HepG2 (cell line): Measurements from ENCODE around the gene ADAMTSL3. TPM values are rescaled to one million over a fixed set of nuclear protein-coding genes. Genes with fewer than 3 reads are reported as not detected.

ENCODE experiments used
- ATAC-seq: fragments of 200-7000 bp; cut with Tn5 transposase; 3 replicates; pipeline ENCODE4 v1.9.1; 2020; ENCODE audit warnings: mild to moderate bottlenecking, moderate library complexity
- BruUV-seq: library from RNA; stranded (reverse); fragments of 400-500 nt; replicated peaks from 2 replicates; lab custom pipeline; 2021; lab: Mats Ljungman, UMichigan
- CTCF ChIA-PET: fragments of 300-600 bp; formaldehyde crosslinking; extraction: SDS; loops from one replicate; lab custom pipeline; 2021; ENCODE audit warnings: low total read pairs, inconsistent platforms, low intra/inter-chr PET ratio; lab: Yijun Ruan, JAX
- POLR2A ChIA-PET: fragments of 350-600 bp; sonication (Branson Sonifier 250); formaldehyde crosslinking; loops from one replicate; lab custom pipeline; 2020; ENCODE audit warnings: antibody characterized with exemption, inconsistent platforms; lab: Yijun Ruan, JAX
- DNase-seq: peaks from one replicate; pipeline ENCODE4 v3.0.0-alpha.2; 2015; ENCODE audit warnings: low spot score
- FAIRE-seq: peaks from 3 replicates; lab custom pipeline; 2011; peaks lifted over from hg19 to GRCh38; lab: Jason Lieb, UNC
- H2AFZ ChIP-seq: one replicate; pipeline ENCODE4 v1.6.1; 2011; ENCODE audit warnings: low read length, inconsistent platforms
- H3K27ac ChIP-seq: fragments of 300-600 bp; 3 replicates; pipeline ENCODE4 v1.8.0; 2011; ENCODE audit warnings: mixed run types, mild to moderate bottlenecking, mixed read lengths, low read length, inconsistent platforms; ENCODE audit not compliant: insufficient read depth; ENCODE audit errors: extremely low read length
- H3K27me3 ChIP-seq, 2 experiments: fragments of 200-600 bp in 1 of 2; 2 replicates in 1 of 2; 3 replicates in 1 of 2; pipeline versions ENCODE4 v1.6.0 to v1.8.0; 2011; ENCODE audit warnings: low read length in 2 of 2, mild to moderate bottlenecking in 2 of 2, moderate library complexity in 2 of 2, inconsistent platforms in 1 of 2; ENCODE audit not compliant: insufficient read depth in 2 of 2, control insufficient read depth in 1 of 2
- H3K36me3 ChIP-seq, 2 experiments: fragments of 200-600 bp in 1 of 2; replicated peaks in 1 of 2; 2 replicates in 1 of 2; 3 replicates in 1 of 2; pipeline versions ENCODE4 v1.5.1 to v1.8.0; 2011; ENCODE audit warnings: low read length in 2 of 2, inconsistent platforms in 1 of 2; ENCODE audit not compliant: insufficient read depth in 2 of 2, control insufficient read depth in 1 of 2
- H3K4me1 ChIP-seq: 2 replicates; pipeline ENCODE4 v1.5.1; 2012; ENCODE audit warnings: low read length, inconsistent platforms; ENCODE audit not compliant: insufficient read depth
- H3K4me2 ChIP-seq: 2 replicates; pipeline ENCODE4 v1.6.0; 2011; ENCODE audit warnings: low read depth, low read length, inconsistent platforms
- H3K4me3 ChIP-seq, 3 experiments: fragments of 200-600 bp in 1 of 3; sonication (generic), shearing (Covaris generic) in 1 of 3; replicated peaks in 1 of 3; 2 replicates each; pipeline ENCODE4 v1.5.1; 2011 to 2016; ENCODE audit warnings: low read length in 3 of 3, inconsistent platforms in 2 of 3, low read depth in 2 of 3, mild to moderate bottlenecking in 2 of 3, control low read depth in 1 of 3, mixed read lengths in 1 of 3; ENCODE audit not compliant: insufficient read depth in 1 of 3
- H3K79me2 ChIP-seq: one replicate; pipeline ENCODE4 v1.6.1; 2011; ENCODE audit warnings: low read length, inconsistent platforms; ENCODE audit not compliant: insufficient read depth
- H3K9ac ChIP-seq: 2 replicates; pipeline ENCODE4 v1.6.0; 2011; ENCODE audit warnings: mild to moderate bottlenecking, low read depth, low read length, inconsistent platforms; ENCODE audit not compliant: insufficient read depth
- H3K9me3 ChIP-seq: 2 replicates; pipeline ENCODE4 v1.5.1; 2012; ENCODE audit warnings: mild to moderate bottlenecking, low read length
- H4K20me1 ChIP-seq: 2 replicates; pipeline ENCODE4 v1.6.0; 2011; ENCODE audit warnings: inconsistent platforms, mild to moderate bottlenecking, low read length, moderate library complexity; ENCODE audit not compliant: insufficient read depth
- ATF7 ChIP-seq, 2 experiments: fragments of 450-650 bp in 1 of 2; sonication (generic) in 1 of 2; formaldehyde crosslinking in 1 of 2; IDR thresholded peaks; 2 replicates each; pipeline versions ENCODE4 v1.4.0 to v1.6.1; 2016 to 2020; ENCODE audit warnings: antibody characterized with exemption in 1 of 2, mild to moderate bottlenecking in 1 of 2, missing genetic modification reagents in 1 of 2
- IRF2 ChIP-seq: IDR thresholded peaks from 2 replicates; pipeline ENCODE4 v1.6.1; 2018; ENCODE audit warnings: missing genetic modification reagents, missing compliant biosample characterization
- MAFF ChIP-seq: IDR thresholded peaks from 2 replicates; pipeline ENCODE4 v1.6.1; 2011; ENCODE audit warnings: low read depth, low read length, improper control_type of control experiment
- NR2F1 ChIP-seq, 2 experiments: fragments of 450-650 bp in 1 of 2; formaldehyde crosslinking in 1 of 2; IDR thresholded peaks; 2 replicates each; pipeline versions ENCODE4 v1.5.0 to v1.6.1; 2016 to 2020; ENCODE audit warnings: mild to moderate bottlenecking in 1 of 2, missing compliant biosample characterization in 1 of 2, missing genetic modification reagents in 1 of 2, moderate library complexity in 1 of 2
- PLRG1 ChIP-seq: fragments of 450-650 bp; conservative IDR thresholded peaks from 2 replicates; pipeline ENCODE4 v1.6.1; 2016
- SETDB1 ChIP-seq: sonication (generic); formaldehyde crosslinking; IDR thresholded peaks from 2 replicates; pipeline ENCODE4 v1.5.1; 2020; ENCODE audit warnings: missing genetic modification reagents, mild to moderate bottlenecking, borderline replicate concordance
- STAT5B ChIP-seq: sonication (generic); formaldehyde crosslinking; IDR thresholded peaks from 2 replicates; pipeline ENCODE4 v1.4.0; 2020; ENCODE audit warnings: missing genetic modification reagents
- ZFP62 ChIP-seq: sonication (generic); formaldehyde crosslinking; IDR thresholded peaks from 2 replicates; pipeline ENCODE4 v1.4.0; 2020; ENCODE audit warnings: missing genetic modification reagents
- ZFP90 ChIP-seq: sonication (generic); formaldehyde crosslinking; IDR thresholded peaks from 2 replicates; pipeline ENCODE4 v1.8.0; 2022; ENCODE audit warnings: missing genetic modification reagents, mild to moderate bottlenecking, inconsistent platforms, borderline replicate concordance
- ZNF263 ChIP-seq: sonication (generic); formaldehyde crosslinking; IDR thresholded peaks from 2 replicates; pipeline ENCODE4 v1.4.0; 2020; ENCODE audit warnings: missing genetic modification reagents
- ZNF460 ChIP-seq: sonication (generic); formaldehyde crosslinking; IDR thresholded peaks from 2 replicates; pipeline ENCODE4 v1.5.1; 2020; ENCODE audit warnings: missing genetic modification reagents, mild to moderate bottlenecking, borderline replicate concordance
- ZNF652 ChIP-seq: IDR thresholded peaks from 2 replicates; pipeline ENCODE4 v1.6.1; 2016; ENCODE audit warnings: low read depth, borderline replicate concordance
- ZNF788 ChIP-seq: sonication (generic); formaldehyde crosslinking; IDR thresholded peaks from 2 replicates; pipeline ENCODE4 v1.5.0; 2020; ENCODE audit warnings: mild to moderate bottlenecking, missing genetic modification reagents, borderline replicate concordance
- ZNF790 ChIP-seq: sonication (generic); formaldehyde crosslinking; IDR thresholded peaks from 2 replicates; pipeline ENCODE4 v1.8.0; 2022; ENCODE audit warnings: missing genetic modification reagents, mild to moderate bottlenecking, borderline replicate concordance
- WGBS: methylation state at CpG from one replicate; pipeline ENCODE4 v1.1.6; 2017; ENCODE audit warnings: low lambda C conversion rate; 5-methylcytosine and 5-hydroxymethylcytosine counted together
- in situ Hi-C: cut with HindIII; loops from 2 replicates; pipeline ENCODE4 v1.10.0; 2017; ENCODE audit warnings: low pct_unique_long_range_greater_than_20kb; ENCODE audit not compliant: extremely low pct_ligation_motif_present
- intact Hi-C: fragments of 100-400 bp; cut with micrococcal nuclease; formaldehyde crosslinking; loops from one replicate; pipeline ENCODE4 v1.10.0; 2022; ENCODE audit not compliant: unreplicated experiment
- polyA plus RNA-seq, 8 experiments: library from polyadenylated mRNA; depleted of rRNA in 3 of 8; stranded (reverse) in 7 of 8; unstranded in 1 of 8; fragments of >200 nt; fragmentation: Illumina TruSeq in 4 of 8; extraction: Trizol in 4 of 8; gene quantifications; 2 replicates each; pipeline versions ENCODE4 v1.2.1 to v1.2.3, GENCODE V29; 2011 to 2016; ENCODE audit warnings: low read depth in 4 of 8, missing spikeins in 1 of 8, mixed read lengths in 1 of 8; ENCODE audit not compliant: insufficient read depth in 1 of 8
- total RNA-seq, 5 experiments: library from RNA; depleted of rRNA; stranded (reverse); fragments of >200 nt; fragmentation: Illumina TruSeq; extraction: Trizol; gene quantifications; 2 replicates each; pipeline ENCODE4 v1.2.3, GENCODE V29; 2016; ENCODE audit warnings: low read depth in 1 of 5
- TF ChIP-seq, protein P1 (sequence below): IDR thresholded peaks from 2 replicates; pipeline ENCODE4 v1.6.1; 2016; ENCODE audit warnings: low read depth, borderline replicate concordance
- TF ChIP-seq, protein P2 (sequence below): sonication (generic); formaldehyde crosslinking; IDR thresholded peaks from 2 replicates; pipeline ENCODE4 v1.4.0; 2020; ENCODE audit warnings: missing genetic modification reagents, borderline replicate concordance
- TF ChIP-seq, protein P3 (sequence below): sonication (generic); formaldehyde crosslinking; IDR thresholded peaks from 2 replicates; pipeline ENCODE4 v1.4.0; 2020; ENCODE audit warnings: mild to moderate bottlenecking, missing genetic modification reagents

The ADAMTSL3 gene
- total and polyA plus RNA-seq, 2 of the 13 experiments (the other 11 are each of a cell fraction or from before 2014, with no cell fraction given) = 0.04 to 0.09 TPM

GRCh38 chr15:83858820-83859505, 205.0 kb downstream of the ADAMTSL3 start (continued):
- TF ChIP-seq SETDB1 (CRISPR knock-in tag) (no peak), ZNF788 (CRISPR knock-in tag) (no peak), ZNF652 (CRISPR knock-in tag) (no peak), MAFF (no peak), NR2F1 (CRISPR knock-in tag; IDR thresholded peaks at IDR 0.05) (no peak), ZNF460 (CRISPR knock-in tag) (no peak), ZNF790 (CRISPR knock-in tag) (no peak), ZFP62 (no peak), ZFP90 (CRISPR knock-in tag) (no peak), ATF7 (IDR thresholded peaks at IDR 0.05) (no peak), ATF7 (CRISPR knock-in tag; IDR thresholded peaks at IDR 0.05) (no peak)
- TF ChIP-seq, protein P1, sequence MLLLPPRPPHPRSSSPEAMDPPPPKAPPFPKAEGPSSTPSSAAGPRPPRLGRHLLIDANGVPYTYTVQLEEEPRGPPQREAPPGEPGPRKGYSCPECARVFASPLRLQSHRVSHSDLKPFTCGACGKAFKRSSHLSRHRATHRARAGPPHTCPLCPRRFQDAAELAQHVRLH = no peak

- Histone ChIP-seq H3K27me3 (0 out of 5 replicates have a peak, but pooled peaks cover 0 to 3% of the 10 kb centered on the region in 2 experiments), H2AFZ (no peak overlapping the region), H3K9me3 (no peaks in the 10 kb centered on the region), H3K4me1 (no peaks in the 10 kb centered on the region), H3K4me3 (no peak overlapping the region), H3K79me2 (no peaks in the 10 kb centered on the region), H4K20me1 (no peaks in the 10 kb centered on the region), H3K27ac (no peak overlapping the region), H3K4me2 (no peak overlapping the region), H3K9ac (no peak overlapping the region), H3K36me3 (no peaks in the 10 kb centered on the region)
- DNase-seq = no peak
- 0% methylated on average over 1 of the region's 1 CpG for WGBS
- POLR2A ChIA-PET = no interaction called here
- FAIRE-seq = no peak
- CTCF ChIA-PET = no interaction called here
- BruUV-seq = no TSS peak
- no peak for ATAC-seq
- in situ Hi-C loops (no loop called here), intact Hi-C loops (no loop called here)
- no peak for TF ChIP-seq ZNF263 (CRISPR knock-in tag)
- no peak for TF ChIP-seq IRF2 (CRISPR knock-in tag)
- TF ChIP-seq, protein P2, sequence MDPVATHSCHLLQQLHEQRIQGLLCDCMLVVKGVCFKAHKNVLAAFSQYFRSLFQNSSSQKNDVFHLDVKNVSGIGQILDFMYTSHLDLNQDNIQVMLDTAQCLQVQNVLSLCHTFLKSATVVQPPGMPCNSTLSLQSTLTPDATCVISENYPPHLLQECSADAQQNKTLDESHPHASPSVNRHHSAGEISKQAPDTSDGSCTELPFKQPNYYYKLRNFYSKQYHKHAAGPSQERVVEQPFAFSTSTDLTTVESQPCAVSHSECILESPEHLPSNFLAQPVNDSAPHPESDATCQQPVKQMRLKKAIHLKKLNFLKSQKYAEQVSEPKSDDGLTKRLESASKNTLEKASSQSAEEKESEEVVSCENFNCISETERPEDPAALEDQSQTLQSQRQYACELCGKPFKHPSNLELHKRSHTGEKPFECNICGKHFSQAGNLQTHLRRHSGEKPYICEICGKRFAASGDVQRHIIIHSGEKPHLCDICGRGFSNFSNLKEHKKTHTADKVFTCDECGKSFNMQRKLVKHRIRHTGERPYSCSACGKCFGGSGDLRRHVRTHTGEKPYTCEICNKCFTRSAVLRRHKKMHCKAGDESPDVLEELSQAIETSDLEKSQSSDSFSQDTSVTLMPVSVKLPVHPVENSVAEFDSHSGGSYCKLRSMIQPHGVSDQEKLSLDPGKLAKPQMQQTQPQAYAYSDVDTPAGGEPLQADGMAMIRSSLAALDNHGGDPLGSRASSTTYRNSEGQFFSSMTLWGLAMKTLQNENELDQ = no peak
- TF ChIP-seq, protein P3, sequence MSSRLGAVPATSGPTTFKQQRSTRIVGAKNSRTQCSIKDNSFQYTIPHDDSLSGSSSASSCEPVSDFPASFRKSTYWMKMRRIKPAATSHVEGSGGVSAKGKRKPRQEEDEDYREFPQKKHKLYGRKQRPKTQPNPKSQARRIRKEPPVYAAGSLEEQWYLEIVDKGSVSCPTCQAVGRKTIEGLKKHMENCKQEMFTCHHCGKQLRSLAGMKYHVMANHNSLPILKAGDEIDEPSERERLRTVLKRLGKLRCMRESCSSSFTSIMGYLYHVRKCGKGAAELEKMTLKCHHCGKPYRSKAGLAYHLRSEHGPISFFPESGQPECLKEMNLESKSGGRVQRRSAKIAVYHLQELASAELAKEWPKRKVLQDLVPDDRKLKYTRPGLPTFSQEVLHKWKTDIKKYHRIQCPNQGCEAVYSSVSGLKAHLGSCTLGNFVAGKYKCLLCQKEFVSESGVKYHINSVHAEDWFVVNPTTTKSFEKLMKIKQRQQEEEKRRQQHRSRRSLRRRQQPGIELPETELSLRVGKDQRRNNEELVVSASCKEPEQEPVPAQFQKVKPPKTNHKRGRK (CRISPR knock-in tag) = no peak
- TF ChIP-seq PLRG1 = no peak
- TF ChIP-seq STAT5B (CRISPR knock-in tag) = no peak
Observed at GRCh38 chr15:83866692-83867091, 212.8 kb downstream of the ADAMTSL3 start.
